ENCODE data around the gene NR1D1. TPM values are rescaled to one million over a fixed set of nuclear protein-coding genes. Genes with fewer than 3 reads are reported as not detected.

Gene NR1D1
- total and polyA plus RNA-seq, 2 of the 13 experiments (the other 11 are each of a cell fraction or from before 2014, with no cell fraction given), result 2.1 to 2.7 TPM

GRCh38 chr17:40113907-40114245 is 13.5 kb upstream of the NR1D1 start (continued):
- no peak for TF ChIP-seq TFDP1 (CRISPR knock-in tag; IDR thresholded peaks at IDR 0.05; ENCODE audit: borderline replicate concordance)
- no peak for TF ChIP-seq ZNF747 (CRISPR knock-in tag; IDR thresholded peaks at IDR 0.05; ENCODE audit: borderline replicate concordance)
- TF ChIP-seq ZNF230 (CRISPR knock-in tag; IDR thresholded peaks at IDR 0.05), result no peak
- TF ChIP-seq MED1 (CRISPR knock-in tag; IDR thresholded peaks at IDR 0.05), result no peak
- TF ChIP-seq ZBTB3 (CRISPR knock-in tag; IDR thresholded peaks at IDR 0.05; ENCODE audit: borderline replicate concordance, low read depth), result peak; percentile 62; the same call in 1 of the 2 replicates
- TF ChIP-seq NFIC (IDR thresholded peaks at IDR 0.05; ENCODE audit: low read length), result 0 out of 2 replicates have a peak, but pooled peaks have one; percentile 18
- no peak for TF ChIP-seq ZSCAN31 (CRISPR knock-in tag; IDR thresholded peaks at IDR 0.05; ENCODE audit: low read depth)
- 0 out of 2 replicates have a peak, but pooled peaks have one; percentile 57 for TF ChIP-seq ZNF569 (CRISPR knock-in tag; IDR thresholded peaks at IDR 0.05; ENCODE audit: borderline replicate concordance)
- TF ChIP-seq HOMEZ (CRISPR knock-in tag; IDR thresholded peaks at IDR 0.05; ENCODE audit: low read depth), result peak; percentile 1; the same call in 1 of the 2 replicates
- TF ChIP-seq SRSF4 (IDR thresholded peaks at IDR 0.05; ENCODE audit: low read depth, low read length, poor library complexity, severe bottlenecking), result no peak
- no peak; the same call in 1 of the 2 replicates for TF ChIP-seq RARA (CRISPR knock-in tag; IDR thresholded peaks at IDR 0.05)
- no peak for TF ChIP-seq ZBTB42 (CRISPR knock-in tag; IDR thresholded peaks at IDR 0.05)
- TF ChIP-seq ZNF749 (CRISPR knock-in tag; IDR thresholded peaks at IDR 0.05; ENCODE audit: borderline replicate concordance), result no peak
- TF ChIP-seq ZNF878 (CRISPR knock-in tag; IDR thresholded peaks at IDR 0.05), result 0 out of 2 replicates have a peak, but pooled peaks have one; percentile 10
- peak; percentile 34; the same call in 1 of the 2 replicates for TF ChIP-seq CHD4 (IDR thresholded peaks at IDR 0.05; ENCODE audit: borderline replicate concordance, low read length)
- no peak for TF ChIP-seq ZNF574 (CRISPR knock-in tag; IDR thresholded peaks at IDR 0.05)
- TF ChIP-seq CCDC6 (CRISPR knock-in tag; IDR thresholded peaks at IDR 0.05), result no peak
- no peak for TF ChIP-seq JUND (CRISPR knock-in tag; IDR thresholded peaks at IDR 0.05)
- TF ChIP-seq SOX13 (IDR thresholded peaks at IDR 0.05), result no peak
- TF ChIP-seq SOX13 (CRISPR knock-in tag; conservative IDR thresholded peaks at IDR 0.05 in 1 of 2, IDR thresholded peaks at IDR 0.05 in 1 of 2), result no peak
- TF ChIP-seq REST (IDR thresholded peaks at IDR 0.05; ENCODE audit: borderline replicate concordance in 1 of 2, low read depth in 1 of 2, low read length in 2 of 2), result no peak
- no peak for TF ChIP-seq TAF15 (IDR thresholded peaks at IDR 0.05; ENCODE audit: low read depth, low read length, poor library complexity, severe bottlenecking)
